HG03378 (cell line): ENCODE measurements around the gene TMEM231.

Source experiments
- ATAC-seq: cut with Tn5 transposase; IDR thresholded peaks from one replicate; pipeline ENCODE4 v1.9.1; 2021; ENCODE audit warnings: mild to moderate bottlenecking, moderate library complexity; ENCODE audit not compliant: unreplicated experiment

The TMEM231 gene

GRCh38 chr16:75494661-75495075 is 61.4 kb downstream of the TMEM231 start:
- no peak for ATAC-seq

- no peak for ATAC-seq
These were observed 61.9 kb downstream of the TMEM231 start for GRCh38 chr16:75494184-75494583.

- ATAC-seq, result no peak
These were observed 64.2 kb downstream of the TMEM231 start for GRCh38 chr16:75491876-75492275.

GRCh38 chr16:75488322-75488721 is 67.7 kb downstream of the TMEM231 start:
- no peak for ATAC-seq
